GM12892 (cell line): Measurements from ENCODE around the gene VPREB3.

Experiments
- POLR2A ChIP-seq: IDR thresholded peaks from 2 replicates; pipeline ENCODE4 v1.6.1; 2011; ENCODE audit warnings: low read depth, low read length, control low read depth
- POLR2AphosphoS5 ChIP-seq: IDR thresholded peaks from 2 replicates; pipeline ENCODE4 v1.6.1; 2011; ENCODE audit warnings: low read depth, low read length, control low read depth
- TAF1 ChIP-seq: IDR thresholded peaks from 2 replicates; pipeline ENCODE4 v1.6.1; 2011; ENCODE audit warnings: low read depth, mild to moderate bottlenecking, control low read depth, low read length, borderline replicate concordance

- no peak for TF ChIP-seq POLR2A
- TF ChIP-seq POLR2AphosphoS5, result no peak
- no peak for TF ChIP-seq TAF1
Observed at GRCh38 chr22:23752750-23753149, 1.5 kb downstream of the VPREB3 start.
